SU-DHL-6 (cell line): ENCODE measurements around the gene GALE.

Source experiments
- CTCF ChIP-seq: fragments of 200-600 bp; sonication (generic); IDR thresholded peaks from one replicate; pipeline ENCODE4 v1.5.1; 2017; ENCODE audit warnings: antibody characterized with exemption, mild to moderate bottlenecking, low read length, moderate library complexity; ENCODE audit not compliant: insufficient read depth, poor library complexity, severe bottlenecking
- EZH2phosphoT487 ChIP-seq: fragments of 200-600 bp; sonication (generic), shearing (Covaris generic); conservative IDR thresholded peaks from 2 replicates; pipeline ENCODE4 v1.6.1; 2018; ENCODE audit warnings: mild to moderate bottlenecking, antibody characterized with exemption, low read length, moderate library complexity, mixed read lengths

- TF ChIP-seq CTCF (no peak), EZH2phosphoT487 (no peak)
Measured at GRCh38 chr1:23838401-23838866, 37.9 kb upstream of the GALE start.
